IPS-18a (cell line): ENCODE results near the gene OCA2.
A peak's percentile ranks its signal among the peaks of the same experiment; 100 is the strongest.

Experiments
- H3K27ac ChIP-seq: one replicate; pipeline ENCODE4 v1.5.1; 2013; ENCODE audit warnings: low read length
- H3K27me3 ChIP-seq: one replicate; pipeline ENCODE4 v1.6.1; 2013; ENCODE audit warnings: mild to moderate bottlenecking, low read length; ENCODE audit not compliant: control insufficient read depth, insufficient read depth
- H3K36me3 ChIP-seq: one replicate; pipeline ENCODE4 v1.6.1; 2013; ENCODE audit warnings: low read depth, low read length; ENCODE audit not compliant: control insufficient read depth
- H3K4me1 ChIP-seq: one replicate; pipeline ENCODE4 v1.6.1; 2013; ENCODE audit warnings: low read depth, low read length; ENCODE audit not compliant: control insufficient read depth
- H3K4me3 ChIP-seq: one replicate; pipeline ENCODE4 v1.5.1; 2013; ENCODE audit warnings: low read length
- H3K9ac ChIP-seq: one replicate; pipeline ENCODE4 v1.6.1; 2013; ENCODE audit warnings: mild to moderate bottlenecking, low read length, moderate library complexity
- H3K9me3 ChIP-seq: one replicate; pipeline ENCODE4 v1.6.1; 2013; ENCODE audit warnings: low read depth, low read length; ENCODE audit not compliant: control insufficient read depth

OCA2 gene

DNA sequence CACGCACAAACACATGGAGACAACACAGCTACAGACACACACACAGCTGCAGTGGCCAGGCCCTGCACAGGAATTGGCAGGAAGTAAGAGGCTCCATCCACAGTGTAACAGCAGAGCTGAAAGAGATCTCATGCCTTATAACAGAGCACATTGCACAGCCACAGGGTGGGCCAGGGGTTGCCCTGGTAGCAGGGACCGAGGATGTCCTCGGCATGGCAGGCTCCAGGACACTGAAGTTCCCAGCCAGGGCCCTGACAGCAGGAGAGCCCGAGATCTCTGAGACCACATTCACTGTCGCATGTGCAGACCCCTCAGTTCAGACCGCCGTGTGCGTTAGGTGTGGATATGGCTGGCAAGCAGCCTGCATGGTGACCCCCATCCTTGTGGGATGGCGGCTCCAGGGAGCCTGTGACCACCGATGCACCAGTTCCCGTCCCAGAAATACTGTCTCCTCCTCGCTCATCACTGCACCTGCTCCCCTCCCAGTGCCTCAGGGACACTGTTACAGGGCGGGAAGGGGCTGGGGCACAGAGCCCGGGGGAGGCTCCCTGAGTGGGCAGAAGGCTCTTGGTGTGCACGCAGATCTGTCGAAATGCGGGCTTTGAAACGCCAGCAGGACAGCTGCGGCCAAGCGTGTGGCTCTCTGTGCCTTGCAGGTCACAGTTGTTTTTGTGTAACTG is 1.5 kb upstream of the OCA2 start:
- peaks cover 84% of the 10 kb centered on the region for H3K27me3 ChIP-seq
- H3K4me1 ChIP-seq, result peaks cover 5% of the 10 kb centered on the region

GRCh38 chr15:28099555-28100140 is 533 bp upstream of the OCA2 start:
- peak overlapping the region; percentile 48 for H3K4me3 ChIP-seq
- H3K9me3 ChIP-seq, result no peaks in the 10 kb centered on the region

More for the DNA sequence above, 1.5 kb upstream of the OCA2 start:
- Histone ChIP-seq H3K9ac (no peak overlapping the region), H3K9me3 (no peaks in the 10 kb centered on the region), H3K27ac (no peak overlapping the region), H3K4me3 (no peak overlapping the region), H3K36me3 (no peaks in the 10 kb centered on the region)

DNA sequence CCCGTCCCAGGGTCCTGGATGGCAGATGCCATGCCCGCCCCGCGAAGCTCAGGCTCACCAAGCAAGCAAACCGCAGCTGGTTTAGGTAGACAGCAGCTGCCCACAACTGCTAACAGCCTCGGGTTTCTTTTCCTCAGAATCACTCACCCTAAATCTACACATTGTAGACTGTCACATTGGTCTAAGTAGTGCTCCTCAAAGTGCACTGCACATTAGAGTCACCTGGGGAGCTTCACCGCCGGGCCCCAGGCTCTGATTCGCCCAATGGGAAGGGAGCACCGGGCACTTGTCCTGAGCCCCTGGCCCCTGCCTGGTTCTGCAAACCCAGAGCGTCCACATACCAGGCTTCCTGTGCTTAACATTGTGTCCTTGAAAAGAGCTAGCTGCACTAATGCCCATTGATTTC is 752 bp downstream of the OCA2 start:
- Histone ChIP-seq H3K9ac (no peak overlapping the region), H3K27ac (no peak overlapping the region), H3K4me3 (no peak overlapping the region), H3K9me3 (no peaks in the 10 kb centered on the region), H3K36me3 (no peaks in the 10 kb centered on the region), H3K4me1 (peaks cover 3% of the 10 kb centered on the region), H3K27me3 (peaks cover 92% of the 10 kb centered on the region)

More at GRCh38 chr15:28099555-28100140, 533 bp upstream of the OCA2 start:
- H3K4me1 ChIP-seq, result peaks cover 5% of the 10 kb centered on the region
- peaks cover 88% of the 10 kb centered on the region for H3K27me3 ChIP-seq
- H3K9ac ChIP-seq, result no peak overlapping the region
- no peak overlapping the region for H3K27ac ChIP-seq
- H3K36me3 ChIP-seq, result no peaks in the 10 kb centered on the region

- Histone ChIP-seq H3K27ac (no peak overlapping the region), H3K9ac (no peak overlapping the region), H3K9me3 (no peaks in the 10 kb centered on the region), H3K27me3 (peaks cover 92% of the 10 kb centered on the region), H3K4me3 (no peak overlapping the region), H3K36me3 (no peaks in the 10 kb centered on the region), H3K4me1 (peaks cover 3% of the 10 kb centered on the region)
Measured at GRCh38 chr15:28097656-28098359, 1.3 kb downstream of the OCA2 start.

DNA sequence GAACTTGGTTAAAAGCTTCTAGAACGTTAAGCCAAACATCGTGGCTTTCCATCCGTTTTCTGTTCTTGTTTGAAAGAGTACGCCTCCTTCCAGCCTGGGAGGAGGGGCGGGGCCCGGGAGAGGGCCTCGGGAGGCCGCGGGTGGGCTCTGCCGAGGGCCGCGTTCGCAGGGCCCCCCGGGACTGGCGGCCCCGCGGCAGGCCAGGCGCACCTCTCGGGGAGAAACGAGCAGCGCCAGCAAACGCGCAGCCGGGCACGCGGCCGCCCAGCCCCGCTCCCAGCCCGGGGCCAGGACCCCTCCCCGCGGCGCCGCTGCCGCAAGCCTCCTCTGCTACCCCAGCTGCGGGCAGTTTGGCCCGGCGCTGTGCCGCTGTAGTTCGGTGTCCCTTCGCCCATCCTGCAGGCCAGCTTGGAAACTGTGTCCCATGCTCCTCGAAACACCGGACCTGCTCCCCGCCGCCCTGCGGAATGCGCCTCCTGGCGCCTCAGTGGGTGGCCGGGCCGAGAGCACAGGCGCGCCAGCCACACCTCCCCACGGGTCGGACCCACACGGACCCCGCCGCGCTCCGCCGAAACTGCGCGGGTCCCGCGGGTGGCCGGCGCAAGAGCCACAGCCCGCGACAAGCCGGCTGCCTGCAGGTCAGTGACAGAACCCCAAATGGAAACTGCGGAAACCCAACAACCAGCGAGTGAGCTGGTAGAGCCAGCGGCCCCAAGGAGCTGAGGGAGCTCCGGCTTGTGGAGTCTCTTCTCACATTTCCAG is 2.3 kb downstream of the OCA2 start:
- H3K27ac ChIP-seq, result no peak overlapping the region
- no peak overlapping the region for H3K9ac ChIP-seq
- peaks cover 95% of the 10 kb centered on the region for H3K27me3 ChIP-seq
- H3K4me1 ChIP-seq, result peaks cover 3% of the 10 kb centered on the region
- peak overlapping the region; percentile 59 for H3K4me3 ChIP-seq
- no peaks in the 10 kb centered on the region for H3K9me3 ChIP-seq
- no peaks in the 10 kb centered on the region for H3K36me3 ChIP-seq

DNA sequence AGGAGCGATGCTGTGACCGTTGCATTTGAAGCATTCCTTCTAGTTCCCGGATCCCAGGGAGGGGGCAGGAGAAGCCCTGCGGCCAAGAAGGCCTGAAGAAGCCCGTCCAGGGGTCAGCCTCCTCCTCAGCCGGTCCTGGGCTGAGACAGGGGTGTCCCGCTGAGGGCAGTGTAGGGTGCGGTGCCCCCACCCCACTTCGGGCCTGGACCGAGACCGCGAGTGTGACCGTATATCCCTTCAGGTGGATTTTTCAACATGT is 2.8 kb downstream of the OCA2 start:
- Histone ChIP-seq H3K4me3 (peak overlapping the region; percentile 59), H3K36me3 (no peaks in the 10 kb centered on the region), H3K27ac (no peak overlapping the region), H3K9me3 (no peaks in the 10 kb centered on the region), H3K4me1 (peaks cover 3% of the 10 kb centered on the region), H3K27me3 (peaks cover 90% of the 10 kb centered on the region), H3K9ac (no peak overlapping the region)

- H3K27ac ChIP-seq, result no peak overlapping the region
- H3K27me3 ChIP-seq, result peaks cover 75% of the 10 kb centered on the region
- peak overlapping the region; percentile 59 for H3K4me3 ChIP-seq
- no peaks in the 10 kb centered on the region for H3K36me3 ChIP-seq
- no peak overlapping the region for H3K9ac ChIP-seq
- no peaks in the 10 kb centered on the region for H3K9me3 ChIP-seq
- H3K4me1 ChIP-seq, result peaks cover 3% of the 10 kb centered on the region
Measured at GRCh38 chr15:28094732-28095521, 4.2 kb downstream of the OCA2 start.

GRCh38 chr15:28093752-28094535 is 5.2 kb downstream of the OCA2 start:
- Histone ChIP-seq H3K9me3 (no peaks in the 10 kb centered on the region), H3K4me3 (peak overlapping the region; percentile 41), H3K36me3 (no peaks in the 10 kb centered on the region), H3K4me1 (peaks cover 3% of the 10 kb centered on the region), H3K27me3 (peaks cover 67% of the 10 kb centered on the region), H3K9ac (no peak overlapping the region), H3K27ac (no peak overlapping the region)

DNA sequence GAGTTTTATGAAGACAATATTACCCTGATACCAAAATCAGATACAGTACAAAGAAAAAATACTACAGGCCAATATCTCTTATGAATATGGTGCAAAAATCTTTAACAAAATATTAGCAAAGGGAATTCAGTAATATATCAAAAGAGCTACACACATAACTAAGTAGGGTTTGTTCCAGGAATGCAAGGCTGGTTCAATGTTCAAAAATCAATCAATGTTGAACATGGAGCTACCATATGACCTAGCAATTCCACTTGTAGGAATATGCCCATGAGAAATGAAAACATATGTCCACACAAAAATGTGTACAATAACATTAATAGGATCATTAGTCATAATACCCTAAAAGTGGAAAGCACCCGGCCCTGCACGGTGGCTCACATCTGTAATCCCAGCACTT is 7.8 kb downstream of the OCA2 start:
- Histone ChIP-seq H3K36me3 (no peaks in the 10 kb centered on the region), H3K9me3 (no peaks in the 10 kb centered on the region), H3K27me3 (peaks cover 40% of the 10 kb centered on the region), H3K4me1 (peaks cover 3% of the 10 kb centered on the region), H3K9ac (no peak overlapping the region), H3K4me3 (no peak overlapping the region), H3K27ac (no peak overlapping the region)

- no peaks in the 10 kb centered on the region for H3K4me1 ChIP-seq
- H3K27me3 ChIP-seq, result no peaks in the 10 kb centered on the region
- H3K27ac ChIP-seq, result no peak overlapping the region
- no peak overlapping the region for H3K4me3 ChIP-seq
- H3K36me3 ChIP-seq, result no peaks in the 10 kb centered on the region
- no peaks in the 10 kb centered on the region for H3K9me3 ChIP-seq
- H3K9ac ChIP-seq, result no peak overlapping the region
Measured at GRCh38 chr15:28086175-28086703, 12.9 kb downstream of the OCA2 start.
